HuH-7.5 (cell line): ENCODE results near the gene PRKCD.

Experiments used
- DNase-seq: peaks from one replicate; pipeline ENCODE4 v3.0.0; 2011; ENCODE audit warnings: low spot score

The PRKCD gene

GRCh38 chr3:53190659-53191058, 29.6 kb downstream of the PRKCD start:
- DNase-seq, result no peak

GRCh38 chr3:53191836-53192480, 30.9 kb downstream of the PRKCD start:
- no peak for DNase-seq

GRCh38 chr3:53192608-53193007, 31.6 kb downstream of the PRKCD start:
- no peak for DNase-seq

GRCh38 chr3:53193466-53194209, 32.6 kb downstream of the PRKCD start:
- DNase-seq, result no peak

GRCh38 chr3:53194210-53195065, 33.4 kb downstream of the PRKCD start:
- DNase-seq, result no peak

- no peak for DNase-seq
Measured at GRCh38 chr3:53195066-53195450, 34.0 kb downstream of the PRKCD start.

GRCh38 chr3:53195602-53196574, 34.9 kb downstream of the PRKCD start:
- DNase-seq, result peak; percentile 40

GRCh38 chr3:53196575-53197407, 35.8 kb downstream of the PRKCD start:
- no peak for DNase-seq

GRCh38 chr3:53198256-53198977, 37.4 kb downstream of the PRKCD start:
- no peak for DNase-seq

- DNase-seq, result no peak
Measured at GRCh38 chr3:53198996-53199395, 38.0 kb downstream of the PRKCD start.

GRCh38 chr3:53199834-53200233, 38.8 kb downstream of the PRKCD start:
- no peak for DNase-seq

- DNase-seq, result no peak
Measured at GRCh38 chr3:53200501-53201498, 39.8 kb downstream of the PRKCD start.

GRCh38 chr3:53202331-53203015, 41.5 kb downstream of the PRKCD start:
- DNase-seq, result no peak

GRCh38 chr3:53211706-53212702, 51.0 kb downstream of the PRKCD start:
- no peak for DNase-seq

- DNase-seq, result no peak
Measured at GRCh38 chr3:53213276-53213675, 52.3 kb downstream of the PRKCD start.

GRCh38 chr3:53215816-53216215, 54.8 kb downstream of the PRKCD start:
- DNase-seq, result no peak

- no peak for DNase-seq
Measured at GRCh38 chr3:53216723-53217122, 55.7 kb downstream of the PRKCD start.
